ENCODE measurements around the gene KLKB1.

KLKB1 gene

GRCh38 chr4:186227221-186227620 is at the start of gene KLKB1:
TSS of gene KLKB1 (plus strand) at chr4:186227507. CDS start at chr4:186228196, 689 bp downstream.
- no peak for DNase-seq (ENCODE audit: low spot score)

GRCh38 chr4:186188107-186188506 is 39.2 kb upstream of the KLKB1 start:
- no peak for DNase-seq (ENCODE audit: low spot score)

GRCh38 chr4:186189656-186190055 is 37.7 kb upstream of the KLKB1 start:
- DNase-seq (ENCODE audit: low spot score): no peak

- DNase-seq (ENCODE audit: low spot score): peak; percentile 43
Observed at GRCh38 chr4:186190581-186191199, 36.6 kb upstream of the KLKB1 start.

GRCh38 chr4:186191200-186192065 is 35.9 kb upstream of the KLKB1 start, which contains the start of gene CYP4V2:
TSS of gene CYP4V2 (plus strand) at chr4:186191567. CDS start at chr4:186191824, 257 bp downstream.
- DNase-seq (ENCODE audit: low spot score): peak; percentile 71

GRCh38 chr4:186192066-186192612 is 35.2 kb upstream of the KLKB1 start:
- peak; percentile 76 for DNase-seq (ENCODE audit: low spot score)

- no peak for DNase-seq (ENCODE audit: low spot score)
Observed at GRCh38 chr4:186193851-186194250, 33.5 kb upstream of the KLKB1 start.

- no peak for DNase-seq (ENCODE audit: low spot score)
Observed at GRCh38 chr4:186196063-186196462, 31.2 kb upstream of the KLKB1 start.

GRCh38 chr4:186200516-186200915 is 26.8 kb upstream of the KLKB1 start:
- no peak for DNase-seq (ENCODE audit: low spot score)

- no peak for DNase-seq (ENCODE audit: low spot score)
Observed at GRCh38 chr4:186201010-186201409, 26.3 kb upstream of the KLKB1 start.

- DNase-seq (ENCODE audit: low spot score): no peak
Observed at GRCh38 chr4:186201535-186202230, 25.6 kb upstream of the KLKB1 start.

- no peak for DNase-seq (ENCODE audit: low spot score)
Observed at GRCh38 chr4:186202490-186203140, 24.7 kb upstream of the KLKB1 start.

GRCh38 chr4:186203406-186203805 is 23.9 kb upstream of the KLKB1 start:
- DNase-seq (ENCODE audit: low spot score): no peak

- no peak for DNase-seq (ENCODE audit: low spot score)
Observed at GRCh38 chr4:186204103-186204559, 23.2 kb upstream of the KLKB1 start.

GRCh38 chr4:186204686-186205085 is 22.6 kb upstream of the KLKB1 start:
- no peak for DNase-seq (ENCODE audit: low spot score)

- no peak for DNase-seq (ENCODE audit: low spot score)
Observed at GRCh38 chr4:186205156-186205555, 22.2 kb upstream of the KLKB1 start.

GRCh38 chr4:186216465-186217024 is 10.8 kb upstream of the KLKB1 start:
- no peak for DNase-seq (ENCODE audit: low spot score)

- DNase-seq (ENCODE audit: low spot score): no peak
Observed at GRCh38 chr4:186217733-186218293, 9.5 kb upstream of the KLKB1 start.

- DNase-seq (ENCODE audit: low spot score): no peak
Observed at GRCh38 chr4:186221624-186222023, 5.7 kb upstream of the KLKB1 start.

- DNase-seq (ENCODE audit: low spot score): no peak
Observed at GRCh38 chr4:186225848-186226247, 1.5 kb upstream of the KLKB1 start.

All from pons (tissue), 1 donor.